CD4-positive, alpha-beta T cell treated with Interleukin-21 for 1 hour (primary cell): Measurements from ENCODE around the gene SLC22A12.

Experiments
- DNase-seq: peaks from one replicate; pipeline ENCODE4 v3.0.0-alpha.2; 2020

The SLC22A12 gene

GRCh38 chr11:64605656-64606585 is 14.9 kb downstream of the SLC22A12 start:
- no peak for DNase-seq

GRCh38 chr11:64606796-64607380 is 15.9 kb downstream of the SLC22A12 start:
- no peak for DNase-seq

- no peak for DNase-seq
These were observed 16.5 kb downstream of the SLC22A12 start for GRCh38 chr11:64607381-64607985.

GRCh38 chr11:64608046-64608445 is 17.0 kb downstream of the SLC22A12 start:
- no peak for DNase-seq

GRCh38 chr11:64608636-64609035 is 17.6 kb downstream of the SLC22A12 start:
- no peak for DNase-seq

GRCh38 chr11:64609436-64610047 is 18.5 kb downstream of the SLC22A12 start:
- DNase-seq: no peak

- no peak for DNase-seq
These were observed 19.6 kb downstream of the SLC22A12 start for GRCh38 chr11:64610596-64610995.

GRCh38 chr11:64611176-64611575 is 20.2 kb downstream of the SLC22A12 start:
- no peak for DNase-seq

- DNase-seq: no peak
These were observed 21.0 kb downstream of the SLC22A12 start for GRCh38 chr11:64611869-64612646.

- no peak for DNase-seq
These were observed 22.6 kb downstream of the SLC22A12 start for GRCh38 chr11:64613648-64614047.

- DNase-seq: no peak
These were observed 23.9 kb downstream of the SLC22A12 start for GRCh38 chr11:64614917-64615316.

- DNase-seq: no peak
These were observed 25.8 kb downstream of the SLC22A12 start for GRCh38 chr11:64616817-64617216.

GRCh38 chr11:64619196-64619595 is 28.2 kb downstream of the SLC22A12 start:
- no peak for DNase-seq

GRCh38 chr11:64619811-64620380 is 28.9 kb downstream of the SLC22A12 start:
- DNase-seq: no peak

- DNase-seq: no peak
These were observed 29.5 kb downstream of the SLC22A12 start for GRCh38 chr11:64620381-64620971.

GRCh38 chr11:64621283-64622019 is 30.4 kb downstream of the SLC22A12 start:
- no peak for DNase-seq

GRCh38 chr11:64622681-64623080 is 31.7 kb downstream of the SLC22A12 start:
- no peak for DNase-seq

GRCh38 chr11:64624883-64625481 is 34.0 kb downstream of the SLC22A12 start:
- DNase-seq: peak; percentile 14

- no peak for DNase-seq
These were observed 35.6 kb downstream of the SLC22A12 start for GRCh38 chr11:64626637-64627036.

- no peak for DNase-seq
These were observed 36.4 kb downstream of the SLC22A12 start for GRCh38 chr11:64627371-64627770.

GRCh38 chr11:64628596-64628995 is 37.6 kb downstream of the SLC22A12 start:
- no peak for DNase-seq
